CD4-positive, alpha-beta T cell treated with Interleukin-17A for 4 hours (primary cell): Measurements from ENCODE around the gene MLLT10.
"Not testable (repeated sequence)": the region's sequence is repeated elsewhere in the genome, so short reads cannot be mapped to it uniquely, and the experiment has no call there.

Experiments used
- DNase-seq: peaks from one replicate; pipeline ENCODE4 v3.0.0-alpha.2; 2020; ENCODE audit warnings: mixed read lengths

MLLT10 gene

GRCh38 chr10:21529032-21529910, 4.8 kb upstream of the MLLT10 start:
- DNase-seq: no peak

DNA sequence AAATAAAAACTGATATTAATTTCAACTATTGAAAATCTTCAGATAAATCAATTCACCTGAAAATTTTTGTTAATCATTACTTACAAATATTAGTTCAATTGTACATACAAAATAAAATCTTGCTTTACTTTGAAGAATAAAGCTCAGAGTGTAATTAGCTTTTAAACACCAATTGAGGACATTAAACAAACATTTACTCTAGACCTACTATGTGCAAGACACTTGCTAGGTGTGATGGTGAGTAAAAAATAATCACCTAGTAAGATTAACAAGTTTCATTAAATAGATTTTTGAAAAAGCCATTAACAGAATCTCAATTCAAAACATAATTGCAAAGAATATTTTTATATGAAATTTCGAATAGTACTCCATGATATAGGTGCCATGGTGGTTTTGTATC, 3.9 kb upstream of the MLLT10 start:
- no peak for DNase-seq

- no peak for DNase-seq
Observed at GRCh38 chr10:21530641-21531040, 3.4 kb upstream of the MLLT10 start.

DNA sequence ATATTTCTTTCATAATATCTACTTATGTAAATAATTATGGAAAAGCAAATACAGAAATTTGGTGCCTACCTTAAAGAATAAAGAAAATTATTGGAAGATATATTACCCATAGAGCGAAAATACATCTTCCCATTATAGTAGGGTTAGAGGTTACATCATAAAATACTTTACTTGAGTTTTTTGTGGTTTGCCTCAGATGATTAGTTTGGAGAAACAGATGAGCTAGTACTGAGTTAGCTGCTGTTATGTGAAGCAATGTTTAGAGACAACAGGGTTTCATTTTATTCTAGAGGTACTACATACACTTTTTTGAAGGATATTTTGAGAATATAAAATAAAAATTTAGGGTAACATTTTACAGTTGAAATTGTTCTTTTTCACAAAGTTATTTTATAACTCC, 2.9 kb upstream of the MLLT10 start:
- DNase-seq: no peak

DNA sequence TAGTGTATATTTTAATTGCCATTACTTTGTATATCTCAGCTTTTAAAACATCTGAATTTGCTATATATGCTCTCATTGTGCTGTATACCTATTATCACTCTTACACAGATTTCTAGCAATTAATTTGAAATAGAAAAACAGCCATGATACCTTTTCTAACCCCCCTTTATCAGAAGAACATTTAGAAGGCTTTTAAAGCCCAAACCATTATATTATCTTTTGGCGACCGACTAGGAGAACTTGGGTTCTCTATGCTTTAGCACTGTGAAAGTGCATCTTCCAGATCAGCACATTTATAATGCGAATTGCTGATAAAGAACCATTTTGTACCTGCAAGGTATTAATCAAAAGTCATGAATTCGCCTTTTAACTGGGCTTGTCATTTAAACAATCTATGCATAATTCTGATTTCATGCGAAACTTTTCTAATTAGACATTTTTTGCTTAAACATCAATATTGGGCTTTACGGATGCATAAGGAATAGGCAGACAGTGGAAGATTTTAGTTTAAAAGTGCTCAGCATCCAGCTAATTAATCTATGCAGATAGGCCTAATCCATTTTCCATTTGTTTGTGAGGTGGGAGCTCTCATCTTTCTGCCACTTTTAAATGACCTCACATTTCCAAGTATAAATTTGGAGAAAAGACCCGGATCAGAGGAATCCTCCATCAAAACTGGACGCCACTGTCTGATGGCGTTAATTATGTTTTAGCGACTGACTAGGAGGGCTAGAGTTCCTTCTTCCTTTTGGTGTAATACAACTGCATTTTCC, 1.2 kb upstream of the MLLT10 start:
- DNase-seq: no peak

- no peak for DNase-seq
Observed at GRCh38 chr10:21534280-21534586, 201 bp downstream of the MLLT10 start.

- peak; percentile 57 for DNase-seq
Observed at GRCh38 chr10:21534604-21535493, 817 bp downstream of the MLLT10 start.

GRCh38 chr10:21535494-21535965, 1.5 kb downstream of the MLLT10 start:
- DNase-seq: no peak

- not testable (repeated sequence) for DNase-seq
Observed at GRCh38 chr10:21535976-21536375, 1.9 kb downstream of the MLLT10 start.

GRCh38 chr10:21536874-21537273, 2.8 kb downstream of the MLLT10 start:
- no peak for DNase-seq

DNA sequence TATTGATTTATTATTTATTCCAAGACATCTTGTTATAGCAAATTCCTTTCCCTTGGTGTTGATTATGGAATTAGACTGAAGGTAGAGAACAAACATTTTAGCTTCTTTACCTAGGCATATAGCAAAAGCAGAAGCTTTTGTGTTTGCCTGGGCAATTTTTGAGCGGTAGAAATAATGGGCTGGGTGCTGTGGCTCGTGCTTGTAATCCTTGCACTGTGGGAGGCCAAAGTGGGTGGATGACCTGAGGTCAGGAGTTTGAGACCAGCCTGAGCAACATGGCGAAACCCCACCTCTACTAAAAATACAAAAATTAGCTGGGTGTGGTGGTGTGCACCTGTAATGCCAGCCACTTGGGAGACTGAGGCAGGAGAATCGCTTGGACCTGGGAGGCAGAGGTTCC, 6.7 kb downstream of the MLLT10 start:
- DNase-seq: not testable (repeated sequence)

- no peak for DNase-seq
Observed at GRCh38 chr10:21547246-21547645, 13.2 kb downstream of the MLLT10 start.

DNA sequence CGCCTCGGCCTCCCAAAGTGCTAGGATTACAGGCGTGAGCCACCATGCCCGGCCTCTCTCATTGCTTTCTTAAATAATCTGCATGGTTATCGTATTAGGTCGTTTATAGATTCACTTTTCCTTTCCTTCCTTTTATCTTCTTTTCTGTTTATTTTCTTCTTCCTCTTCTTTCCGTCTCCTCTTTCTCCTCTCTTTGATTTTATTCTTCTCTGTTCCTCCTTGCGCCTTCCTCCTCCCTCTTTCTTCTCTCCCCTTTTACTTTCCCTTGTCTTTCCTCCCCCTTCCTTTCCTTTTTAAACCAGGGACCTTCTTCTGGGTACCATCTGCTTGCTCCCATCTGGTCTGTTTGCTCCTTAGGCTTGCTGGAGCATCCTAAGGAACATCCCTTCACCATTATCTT, 18.6 kb downstream of the MLLT10 start:
- DNase-seq: no peak

DNA sequence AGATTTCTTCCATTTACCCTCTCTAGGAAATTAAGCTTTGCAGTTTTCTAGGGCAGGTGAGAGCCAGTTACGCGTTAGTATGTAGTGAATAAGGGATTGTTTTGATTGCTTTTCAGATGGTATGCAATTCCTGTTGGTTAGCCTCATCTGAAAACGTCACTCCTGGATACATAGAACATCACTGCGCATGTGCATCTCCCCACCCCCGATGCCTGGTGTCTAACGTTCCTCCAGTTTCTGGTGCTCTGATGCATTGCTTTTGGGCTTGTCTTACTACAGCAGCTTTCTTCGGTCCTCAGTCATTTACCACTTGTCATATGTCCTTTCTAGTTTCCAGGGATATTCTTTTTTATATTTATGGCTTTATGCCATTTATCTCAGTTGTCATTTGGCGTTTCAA, 22.5 kb downstream of the MLLT10 start:
- DNase-seq: no peak

GRCh38 chr10:21558984-21559383, 25.0 kb downstream of the MLLT10 start:
- not testable (repeated sequence) for DNase-seq

DNA sequence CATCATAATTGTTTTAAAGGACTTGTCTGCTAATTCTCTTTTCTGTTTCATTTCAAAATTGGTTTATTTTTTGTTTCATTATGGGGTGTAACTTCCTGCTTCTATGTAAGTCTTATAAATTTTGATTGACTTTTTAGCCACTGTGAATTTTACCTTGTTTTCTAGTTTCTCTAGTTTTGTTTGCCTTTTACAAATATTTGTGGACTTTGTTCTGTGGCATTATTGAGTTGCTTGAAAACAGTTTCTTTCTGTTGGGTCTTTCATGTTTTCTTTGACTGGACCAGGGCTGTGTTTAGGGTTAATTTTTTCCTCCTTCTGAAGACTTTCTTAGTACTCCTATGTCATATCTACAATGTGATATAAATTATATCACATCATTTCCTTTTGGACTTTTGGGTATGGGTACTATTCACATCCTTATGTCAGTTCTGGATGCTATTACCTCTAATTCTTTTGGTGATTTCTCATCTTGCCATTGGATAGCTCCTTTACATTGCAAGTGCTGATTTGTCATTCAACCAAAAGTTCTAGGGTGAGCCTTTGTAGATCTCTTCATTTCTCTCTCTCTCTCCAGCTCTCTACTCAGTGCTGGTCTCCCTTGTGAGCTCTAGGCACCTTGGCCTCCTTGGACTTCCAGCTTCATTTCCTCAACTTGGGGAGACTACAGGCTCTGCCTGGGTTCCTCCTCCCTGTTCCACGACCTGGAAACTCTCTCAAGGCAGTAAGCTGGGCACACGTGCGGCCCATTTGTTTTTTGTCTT, 36.9 kb downstream of the MLLT10 start:
- DNase-seq: no peak

DNA sequence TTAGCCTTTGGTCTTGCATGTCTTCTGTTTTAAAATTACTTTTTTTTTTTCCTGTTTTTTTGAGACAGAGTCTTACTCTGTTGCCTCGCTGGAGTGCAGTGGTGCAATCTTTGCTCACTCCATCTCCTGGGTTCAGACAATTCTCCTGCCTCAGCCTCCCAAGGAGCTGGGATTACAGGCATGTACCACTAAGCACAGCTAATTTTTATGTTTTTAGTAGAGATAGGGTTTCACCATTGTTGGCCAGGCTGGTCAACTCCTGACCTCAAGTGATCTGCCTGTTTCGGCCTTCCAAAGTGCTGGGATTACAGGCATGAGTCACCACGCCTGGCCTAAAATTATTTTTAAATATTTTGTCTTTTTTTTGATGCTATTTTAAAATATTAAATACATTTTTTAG, 38.5 kb downstream of the MLLT10 start:
- no peak for DNase-seq

GRCh38 chr10:21574514-21574913, 40.5 kb downstream of the MLLT10 start:
- not testable (repeated sequence) for DNase-seq

DNA sequence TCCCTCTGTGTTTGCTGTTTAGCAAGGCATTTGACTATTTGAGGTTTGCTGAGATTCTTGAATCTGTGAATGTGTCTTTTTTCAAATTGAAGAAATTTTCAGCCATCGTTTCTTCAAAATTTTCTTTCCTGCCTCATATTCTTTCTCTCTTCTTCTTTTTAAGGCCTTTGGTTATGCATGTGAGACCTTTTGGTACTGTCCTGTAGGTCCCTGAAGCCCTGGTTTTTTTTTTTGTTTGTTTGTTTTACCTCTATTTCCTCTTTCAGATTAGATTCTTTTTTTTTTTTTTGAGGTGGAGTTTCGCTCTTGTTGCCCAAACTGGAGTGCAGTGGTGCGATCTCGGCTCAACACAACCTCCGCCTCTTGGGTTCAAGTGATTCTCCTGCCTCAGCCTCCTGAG, 45.3 kb downstream of the MLLT10 start:
- DNase-seq: no peak

- not testable (repeated sequence) for DNase-seq
Observed at GRCh38 chr10:21581421-21581834, 47.4 kb downstream of the MLLT10 start.

GRCh38 chr10:21584834-21585530, 51.0 kb downstream of the MLLT10 start:
- DNase-seq: no peak

GRCh38 chr10:21587391-21587790, 53.4 kb downstream of the MLLT10 start:
- DNase-seq: no peak
